IPS DF 19.7 (cell line): Measurements from ENCODE around the gene HAVCR1.
"Not testable (repeated sequence)": the region's sequence is repeated elsewhere in the genome, so short reads cannot be mapped to it uniquely, and the experiment has no call there.

ENCODE experiments used
- DNase-seq: peaks from one replicate; pipeline ENCODE4 v3.0.0-alpha.2; 2013; ENCODE audit warnings: low read depth, low spot score

The HAVCR1 gene

DNA sequence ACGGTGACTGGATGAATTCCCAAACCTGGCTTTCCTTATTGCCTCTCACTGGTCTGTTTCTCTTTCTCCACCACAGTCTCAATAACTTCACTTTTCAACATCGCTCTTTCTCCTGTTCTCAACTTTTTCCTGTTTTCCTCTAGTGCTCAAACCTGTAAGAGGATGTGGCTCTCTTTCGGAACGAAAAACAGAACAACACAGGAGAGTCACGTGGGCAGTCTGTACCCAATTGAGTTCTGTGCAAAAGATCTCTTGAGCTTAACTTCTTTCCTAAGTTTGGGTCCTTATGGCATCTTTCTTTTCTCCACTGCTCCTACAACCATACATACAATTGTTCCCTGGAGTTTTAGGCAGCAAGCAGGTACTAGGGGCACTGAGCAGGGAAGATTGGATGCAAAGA lies 8.9 kb downstream of the HAVCR1 start:
- DNase-seq: no peak

DNA sequence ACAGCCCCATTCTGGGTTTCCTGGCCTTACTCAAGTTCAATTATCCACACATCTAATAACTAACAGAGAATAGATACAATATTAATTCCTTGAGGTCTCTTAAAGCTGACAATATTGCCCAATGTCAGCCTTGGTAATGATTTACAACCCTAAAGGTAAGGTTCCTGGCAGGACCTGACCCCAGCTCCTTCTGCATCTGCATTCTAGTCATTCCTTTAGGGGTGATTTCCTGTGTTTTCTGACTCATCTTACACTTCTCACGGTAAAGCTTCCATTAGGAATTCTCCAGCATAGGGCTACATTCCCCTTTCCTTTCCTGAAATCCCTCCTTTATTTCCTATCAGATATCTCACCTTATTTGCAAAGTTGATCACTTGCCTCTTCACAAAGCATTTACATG lies 9.3 kb downstream of the HAVCR1 start:
- peak; percentile 65 for DNase-seq

DNA sequence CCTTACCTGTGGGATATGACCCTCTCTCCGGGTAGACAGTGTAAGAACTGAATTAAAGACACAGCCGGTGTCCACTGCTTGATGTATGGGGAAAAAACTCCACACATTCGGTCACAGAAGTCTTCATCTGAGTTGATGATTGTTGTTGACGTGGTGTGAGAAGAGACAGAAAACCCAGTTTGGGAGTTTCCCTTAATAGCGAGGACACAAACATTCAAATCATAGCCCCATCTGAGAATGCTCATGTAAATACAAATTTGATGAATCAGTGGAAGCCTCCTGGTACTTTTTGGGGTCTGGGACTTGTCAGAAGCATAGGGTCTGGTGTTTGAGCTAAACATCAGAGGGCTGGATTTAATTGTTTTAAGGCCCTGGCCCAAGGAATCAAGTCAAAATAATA lies 11.0 kb downstream of the HAVCR1 start:
- DNase-seq: no peak

DNA sequence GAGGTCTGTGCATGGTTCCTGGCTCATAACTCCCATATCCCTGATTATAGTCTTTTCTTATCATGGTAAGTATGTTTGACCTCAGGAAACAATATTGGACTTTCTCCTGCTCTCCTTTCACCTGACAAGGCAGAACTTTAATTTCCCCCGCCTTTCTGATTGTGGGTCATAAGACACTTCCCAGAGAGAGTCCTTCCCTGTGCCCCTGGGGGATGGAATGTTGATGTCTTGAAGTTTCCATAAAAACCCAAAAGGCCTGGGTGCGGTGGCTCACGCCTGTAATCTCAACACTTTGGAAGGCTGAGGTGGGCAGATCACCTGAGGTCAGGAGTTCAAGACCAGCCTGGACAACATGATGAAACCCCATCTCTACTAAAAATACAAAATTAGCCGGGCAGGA lies 11.9 kb downstream of the HAVCR1 start:
- DNase-seq: not testable (repeated sequence)

DNA sequence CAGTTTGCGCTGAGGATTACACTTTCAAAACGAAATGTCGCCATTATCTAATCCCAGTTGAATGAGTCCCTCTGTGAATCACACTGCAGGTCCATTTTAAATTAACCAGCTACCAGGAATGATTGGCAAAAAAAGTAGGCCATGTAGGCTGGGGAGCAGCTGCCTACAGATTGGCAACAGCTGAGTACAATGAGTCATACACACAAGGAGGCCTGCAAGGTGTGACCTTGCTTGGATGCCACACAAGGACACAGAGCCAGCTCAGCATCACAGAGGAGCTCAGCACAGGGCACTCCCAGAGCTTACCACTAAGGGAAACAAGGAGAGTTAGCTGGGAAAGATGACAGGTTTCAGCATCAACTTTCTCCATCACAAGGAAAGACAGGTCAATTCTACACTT lies 12.9 kb downstream of the HAVCR1 start:
- DNase-seq: no peak

DNA sequence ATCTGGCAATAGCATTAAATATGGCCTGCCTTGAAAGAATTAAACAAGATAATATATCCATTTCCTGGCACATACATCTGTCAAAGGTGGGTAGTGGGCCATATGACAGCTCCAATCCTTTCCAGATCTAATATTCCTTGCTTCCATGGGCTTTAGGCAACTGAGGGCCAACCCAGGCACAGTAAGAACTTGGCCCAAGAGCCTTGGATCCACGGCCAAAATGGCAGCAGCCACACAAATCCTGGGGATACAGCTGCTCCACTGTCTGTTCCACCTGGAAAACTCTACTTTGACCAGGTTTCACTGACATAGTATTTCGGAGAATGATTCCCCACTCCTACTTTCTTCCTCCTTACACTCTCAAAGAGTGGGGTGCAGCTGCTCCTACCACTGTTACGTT lies 13.3 kb downstream of the HAVCR1 start:
- DNase-seq: no peak

DNA sequence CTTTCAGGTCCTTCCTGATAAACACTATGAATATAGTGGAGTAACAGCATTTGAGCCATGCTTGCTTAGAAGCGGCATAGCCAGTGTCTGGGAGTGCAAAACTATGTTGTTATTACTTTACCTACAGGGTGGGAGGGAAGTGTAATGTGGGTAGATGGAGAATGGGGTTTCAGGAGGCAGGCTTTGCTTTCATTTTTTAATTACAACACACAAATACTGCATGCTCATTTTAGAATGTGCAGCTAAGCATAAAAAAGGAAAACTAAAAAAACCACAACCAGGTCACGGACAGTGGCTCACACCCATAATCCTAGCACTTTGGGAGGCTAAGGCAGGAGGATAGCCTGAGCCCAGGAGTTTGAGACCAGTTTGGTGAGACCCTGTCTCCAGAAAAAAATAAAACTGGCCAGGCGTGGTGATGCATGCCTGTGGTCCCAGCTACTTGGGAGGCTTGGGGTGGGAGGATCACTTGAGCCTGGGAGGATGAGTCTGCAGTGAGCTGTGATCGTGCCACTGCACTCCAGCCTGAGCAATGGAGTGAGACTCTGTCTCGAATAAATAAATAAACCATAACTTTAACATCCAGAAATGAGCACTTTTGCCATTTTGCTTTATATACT lies 20.2 kb downstream of the HAVCR1 start:
- no peak for DNase-seq

DNA sequence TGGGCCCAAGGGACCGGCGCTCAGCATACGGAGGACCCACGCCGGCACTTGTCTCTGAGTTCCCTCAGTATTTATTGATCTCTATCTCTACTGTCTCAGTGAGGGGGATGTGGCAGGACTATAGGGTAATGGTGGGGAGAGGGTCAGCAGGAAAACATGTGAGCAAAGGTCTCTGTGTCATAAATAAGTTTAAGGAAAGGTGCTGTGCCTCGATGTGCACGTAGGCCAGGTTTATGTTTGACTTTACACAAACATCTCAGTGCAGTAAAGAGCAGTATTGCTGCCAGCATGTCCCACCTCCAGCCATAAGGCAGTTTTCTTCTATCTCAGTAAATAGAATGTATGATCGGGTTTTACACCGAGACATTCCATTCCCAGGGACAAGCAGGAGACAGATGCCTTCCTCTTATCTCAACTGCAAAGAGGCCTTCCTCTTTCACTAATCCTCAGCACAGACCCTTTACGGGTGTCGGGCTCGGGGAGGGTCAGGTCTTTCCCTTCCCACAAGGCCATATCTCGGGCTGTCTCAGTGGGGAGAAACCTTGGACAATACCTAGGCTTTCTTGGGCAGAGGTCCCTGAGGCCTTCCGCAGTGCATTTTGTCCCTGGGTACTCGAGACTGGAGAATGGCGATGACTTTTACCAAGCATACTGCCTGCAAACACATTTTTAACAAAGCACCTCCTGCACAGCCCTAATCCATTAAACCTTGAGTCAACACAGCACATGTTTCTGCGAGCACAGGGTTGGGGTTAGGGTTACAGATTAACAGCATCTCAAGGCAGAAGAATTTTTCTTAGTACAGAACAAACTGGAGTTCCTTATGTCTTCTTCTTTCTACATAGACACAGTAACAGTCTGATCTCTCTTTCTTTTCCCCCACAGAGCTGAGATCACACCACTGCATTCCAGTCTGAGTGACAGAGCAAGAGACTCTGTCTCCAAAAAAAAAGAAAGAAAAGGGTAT lies 24.5 kb downstream of the HAVCR1 start:
- DNase-seq: not testable (repeated sequence)

DNA sequence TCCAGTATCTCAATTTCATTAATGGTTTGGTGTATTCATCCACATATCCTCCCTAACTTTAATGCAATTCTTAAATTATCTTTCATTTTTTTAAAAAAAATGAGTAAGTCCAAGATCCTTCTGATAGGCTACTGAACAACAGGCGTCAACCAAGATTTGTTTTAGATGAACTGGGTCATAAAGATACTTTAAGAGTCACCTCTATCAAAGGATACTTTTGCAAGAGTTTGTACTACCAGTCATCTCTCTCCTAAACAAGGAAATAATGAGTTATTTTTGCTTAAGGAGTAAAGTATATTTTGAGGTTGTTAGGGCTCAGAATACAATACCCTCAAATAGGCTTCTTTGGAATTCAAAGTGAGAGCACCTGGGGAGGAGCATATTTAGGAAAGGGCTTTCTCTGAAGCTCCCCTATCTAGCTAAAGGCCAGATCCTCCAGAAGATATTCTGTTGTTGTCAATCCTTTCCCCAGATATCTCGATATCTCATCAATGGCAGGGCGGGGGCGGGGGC lies 25.8 kb downstream of the HAVCR1 start:
- DNase-seq: no peak

DNA sequence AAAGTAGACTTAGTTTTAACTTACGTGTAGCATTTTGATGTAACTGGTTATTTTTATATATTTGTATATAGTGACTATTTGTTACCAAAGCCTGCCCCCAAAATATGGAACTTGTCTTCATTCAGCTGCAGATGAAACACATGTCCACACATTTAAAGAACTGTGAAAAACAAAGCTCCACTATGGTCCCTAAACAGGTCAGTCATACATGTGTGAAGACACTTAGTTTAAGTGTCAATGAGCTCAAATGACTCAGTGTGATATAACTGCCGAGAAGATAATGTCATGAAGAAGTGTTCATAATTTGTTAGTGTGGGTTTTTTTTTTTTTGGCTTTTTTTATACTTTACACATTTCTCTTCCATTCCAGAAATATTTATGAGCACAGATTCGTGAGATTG lies 28.2 kb downstream of the HAVCR1 start:
- DNase-seq: no peak

DNA sequence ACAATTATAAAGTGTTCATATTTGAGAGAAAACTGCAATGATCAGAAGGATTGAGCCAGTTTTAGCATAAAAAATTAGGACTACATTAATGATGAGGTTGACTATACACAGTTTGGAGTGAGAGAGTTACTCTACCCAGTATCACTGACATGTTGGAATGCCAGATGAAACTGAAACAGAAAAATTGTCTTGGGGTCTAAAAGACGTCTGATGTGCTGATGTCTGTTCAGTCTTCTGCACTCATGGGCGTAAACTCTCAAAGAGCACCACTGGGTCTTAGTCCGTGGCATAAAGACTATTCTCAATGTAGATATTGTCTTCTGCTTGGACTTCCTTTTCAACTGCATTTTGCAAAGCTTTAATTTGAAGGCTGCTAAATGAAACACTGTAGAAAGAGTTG lies 29.5 kb downstream of the HAVCR1 start:
- no peak for DNase-seq

DNA sequence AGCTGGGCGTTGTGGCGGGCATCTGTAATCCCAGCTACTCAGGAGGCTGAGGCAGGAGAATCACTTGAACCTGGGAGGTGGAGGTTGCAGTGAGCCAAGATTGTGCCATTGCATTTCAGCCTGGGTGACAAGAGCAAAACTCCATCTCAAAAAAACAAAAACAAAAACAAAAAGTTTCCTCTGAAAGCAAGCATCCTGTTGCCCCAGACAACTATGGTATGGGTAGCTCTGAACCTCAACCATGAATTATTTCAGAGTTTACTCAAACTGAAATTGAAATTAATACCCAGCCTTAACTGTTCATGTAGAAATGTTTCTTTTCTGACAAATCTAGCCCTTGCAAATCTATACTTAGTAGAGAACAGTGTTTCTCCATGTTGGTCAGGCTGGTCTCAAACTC lies 31.3 kb downstream of the HAVCR1 start:
- DNase-seq: not testable (repeated sequence)

DNA sequence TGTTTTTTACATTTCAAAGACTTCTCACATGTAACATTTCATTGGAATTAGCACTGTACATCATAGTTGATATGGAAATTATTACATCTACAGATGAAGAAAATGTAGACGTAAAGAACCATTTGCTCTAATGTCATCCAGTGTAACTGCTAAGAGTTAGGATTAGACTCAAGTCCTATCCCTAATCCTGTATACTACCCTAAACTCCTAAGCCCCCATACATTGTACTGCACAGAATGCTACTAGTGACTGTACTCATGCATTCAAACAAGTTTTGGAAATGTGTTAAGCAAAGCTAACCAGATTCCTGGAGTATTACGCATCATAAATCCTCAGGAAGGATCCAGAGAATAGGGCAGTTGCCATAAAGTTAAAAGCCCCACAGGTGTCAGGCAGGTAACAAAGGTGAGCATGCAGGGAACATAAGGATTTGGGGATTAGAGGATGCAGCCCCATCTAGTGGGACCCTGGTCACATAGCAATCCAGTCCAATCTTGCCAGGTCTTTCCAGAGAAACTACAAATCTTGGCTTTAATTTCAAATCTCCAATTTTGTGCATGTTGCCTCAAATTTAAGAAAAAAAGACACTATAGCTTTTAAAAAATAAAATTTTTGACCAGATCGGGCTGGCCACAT lies 32.0 kb downstream of the HAVCR1 start:
- DNase-seq: peak; percentile 75

DNA sequence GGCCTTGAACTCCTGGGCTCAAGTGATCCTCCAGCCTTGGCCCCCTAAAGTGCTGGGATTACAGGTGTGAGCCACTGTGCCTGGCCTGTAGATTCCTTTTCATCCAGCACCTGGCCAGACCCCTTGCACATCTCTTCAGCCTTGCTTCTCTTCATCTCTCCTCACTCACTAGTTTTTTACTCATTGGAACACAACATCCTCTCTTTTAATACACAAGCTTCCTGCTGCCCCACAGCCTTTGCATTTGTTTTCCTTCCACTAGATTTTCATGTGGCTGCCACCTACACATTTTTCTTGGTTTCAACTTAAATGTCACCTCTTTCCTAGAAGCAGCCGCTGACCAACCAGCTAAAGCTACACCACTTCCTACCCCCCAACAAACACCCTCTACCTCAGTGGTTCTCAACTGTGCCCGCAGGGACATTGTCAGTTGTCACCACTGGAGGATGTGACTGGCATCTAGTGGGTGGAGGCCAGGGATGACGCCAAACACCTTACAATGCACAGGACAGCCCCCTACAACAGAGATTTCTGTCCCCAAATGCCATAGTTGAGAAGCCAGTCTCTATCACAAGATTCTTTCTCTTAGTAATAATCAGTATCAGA lies 33.7 kb downstream of the HAVCR1 start:
- DNase-seq: no peak

DNA sequence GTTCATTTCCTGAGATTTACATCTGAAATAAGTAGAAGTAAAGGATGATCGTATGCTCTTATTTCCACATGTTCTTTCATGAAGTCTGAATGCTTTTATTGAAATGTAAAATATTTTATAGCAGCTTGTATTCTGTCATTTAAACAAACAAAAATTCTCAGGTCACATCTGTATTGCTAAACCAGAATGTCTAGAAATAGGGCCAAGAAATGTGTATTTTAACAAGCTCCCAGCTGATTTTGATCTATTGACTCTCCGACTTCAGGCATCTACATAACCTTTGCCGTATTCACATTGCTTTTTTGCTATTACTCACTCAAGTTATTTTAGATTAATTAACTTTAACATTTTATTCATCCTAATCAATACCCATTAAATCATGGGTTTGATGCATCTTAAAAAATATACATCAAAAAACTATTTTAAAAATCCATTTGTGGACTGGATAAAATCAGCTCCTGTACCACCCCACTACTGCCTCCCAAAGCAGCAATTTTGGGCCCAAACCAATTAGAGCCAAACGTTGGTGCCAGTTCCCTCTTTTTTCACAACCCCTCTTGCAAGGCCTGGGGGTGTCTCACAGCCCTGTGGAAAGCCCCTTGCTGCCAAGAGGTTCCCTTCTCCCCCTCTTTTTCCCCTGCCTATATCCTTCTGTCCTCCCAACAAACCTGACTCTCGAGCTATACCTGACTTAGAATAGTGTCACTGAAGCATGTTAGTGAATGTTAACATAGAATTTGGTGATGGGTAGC lies 34.5 kb downstream of the HAVCR1 start:
- no peak for DNase-seq

DNA sequence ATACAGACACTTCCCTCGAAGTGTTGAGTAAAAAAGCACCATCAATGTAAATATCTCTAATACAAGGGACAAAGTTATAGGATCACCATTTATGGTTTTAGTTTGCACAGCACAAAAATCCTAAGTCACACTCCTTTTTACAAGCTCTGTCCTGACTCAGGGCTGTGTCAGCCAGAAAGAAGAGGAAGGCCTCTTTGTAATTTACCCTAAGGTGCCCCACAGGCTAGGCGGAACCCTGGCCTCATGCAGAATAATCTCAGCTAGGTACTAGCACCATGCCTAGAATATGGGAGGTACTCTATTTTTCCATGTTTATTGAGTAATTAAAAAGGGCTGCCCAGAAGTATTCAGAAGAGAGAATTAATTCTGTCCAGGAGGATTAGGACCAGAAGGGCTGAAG lies 36.9 kb downstream of the HAVCR1 start:
- DNase-seq: no peak

DNA sequence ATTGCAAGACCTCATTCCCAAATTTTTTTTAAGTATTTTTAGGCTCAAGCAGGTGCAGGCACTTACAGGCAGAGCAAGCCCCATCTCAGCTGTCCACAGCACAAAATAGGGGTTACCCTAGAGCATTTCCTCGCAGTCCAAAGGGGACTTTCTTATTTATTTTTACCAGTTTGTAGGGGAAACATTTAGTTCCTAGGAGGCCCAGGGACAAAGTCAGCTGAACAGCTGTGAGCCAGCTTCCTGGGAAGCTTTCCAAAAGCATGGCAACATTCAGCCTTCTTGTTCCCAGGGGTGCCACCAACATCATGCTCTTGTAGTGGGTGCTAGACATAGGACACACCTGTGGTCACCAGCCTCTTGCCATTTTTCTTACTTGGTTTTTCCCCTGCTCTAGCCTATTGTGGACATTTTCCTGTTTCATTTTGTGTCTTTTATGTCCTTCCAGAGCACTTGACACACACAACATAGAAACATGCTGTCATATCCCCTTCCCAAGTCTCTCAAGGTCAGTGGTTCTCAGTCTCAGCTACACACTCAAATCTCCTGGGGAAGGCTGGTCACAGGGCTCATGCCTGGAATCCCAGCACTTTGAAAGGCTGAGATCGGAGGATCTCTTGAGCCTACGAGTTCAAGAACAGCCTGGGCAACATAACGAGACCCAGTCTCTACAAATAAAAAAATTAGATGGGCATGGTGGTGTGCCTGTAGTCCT lies 38.2 kb downstream of the HAVCR1 start:
- no peak for DNase-seq

DNA sequence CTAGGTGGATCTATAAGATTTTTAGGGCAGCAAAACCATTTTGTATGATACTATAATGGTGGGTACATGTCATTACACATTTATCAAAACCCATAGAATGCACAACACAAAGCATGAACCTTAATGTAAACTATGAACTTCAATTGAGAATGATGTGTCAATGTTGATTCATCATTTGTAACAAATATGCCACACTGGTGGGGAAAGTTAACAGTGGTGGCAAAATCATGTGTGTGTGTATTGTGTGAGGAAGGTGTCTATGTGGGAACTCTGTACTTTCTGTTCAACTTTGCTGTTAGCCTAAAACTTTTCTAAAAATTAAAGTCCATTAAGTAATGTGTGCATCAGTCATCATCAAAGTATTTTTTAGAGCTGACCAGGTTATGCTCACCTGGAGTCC lies 38.9 kb downstream of the HAVCR1 start:
- DNase-seq: no peak

DNA sequence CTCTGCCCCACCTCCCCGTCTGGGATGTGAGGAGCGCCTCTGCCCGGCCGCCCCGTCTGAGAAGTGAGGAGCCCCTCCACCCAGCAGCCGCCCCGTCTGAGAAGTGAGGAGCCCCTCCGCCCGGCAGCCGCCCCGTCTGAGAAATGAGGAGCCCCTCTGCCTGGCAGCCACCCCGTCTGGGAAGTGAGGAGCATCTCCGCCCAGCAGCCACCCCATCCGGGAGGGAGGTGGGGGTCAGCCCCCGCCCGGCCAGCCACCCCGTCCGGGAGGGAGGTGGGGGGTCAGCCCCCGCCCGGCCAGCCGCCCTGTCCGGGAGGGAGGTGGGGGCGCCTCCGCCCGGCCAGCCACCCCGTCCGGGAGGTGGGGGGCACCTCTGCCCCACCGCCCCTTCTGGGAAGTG lies 44.8 kb downstream of the HAVCR1 start:
- not testable (repeated sequence) for DNase-seq

DNA sequence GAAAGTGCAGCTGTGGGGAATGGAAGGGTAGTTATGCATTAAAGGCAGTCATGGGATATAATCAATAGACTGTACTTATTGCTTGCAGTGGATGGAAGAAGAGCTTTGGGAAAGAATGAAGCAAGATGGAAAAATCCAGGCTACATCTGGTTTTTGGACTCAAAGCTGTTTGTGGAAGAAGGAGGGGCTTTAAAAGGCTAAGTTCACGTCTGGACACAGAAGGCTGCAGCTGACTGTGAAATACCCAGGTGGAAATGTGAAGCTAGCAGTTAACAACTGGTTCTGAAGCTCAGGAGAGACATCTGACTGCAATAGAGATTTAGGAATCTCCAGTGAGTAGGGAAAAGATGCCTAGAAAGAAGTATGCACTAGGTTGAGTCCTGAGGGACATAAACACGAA lies 52.7 kb downstream of the HAVCR1 start:
- no peak for DNase-seq
